ENCODE measurements around the gene KRTAP25-1.
A peak's percentile ranks its signal among the peaks of the same experiment; 100 is the strongest.

KRTAP25-1 gene

GRCh38 chr21:30271611-30272010 is 17.7 kb downstream of the KRTAP25-1 start:
- Histone ChIP-seq H3K9me3 (ENCODE audit: insufficient read depth, low read length) (no peaks in the 10 kb centered on the region), H3K4me3 (ENCODE audit: insufficient read length, low read depth) (no peak overlapping the region), H3K9ac (ENCODE audit: insufficient read length, low read depth) (no peak overlapping the region), H3K27me3 (ENCODE audit: insufficient read depth, insufficient read length) (no peaks in the 10 kb centered on the region), H3K4me1 (ENCODE audit: insufficient read depth, insufficient read length) (no peaks in the 10 kb centered on the region), H3K36me3 (ENCODE audit: insufficient read depth, insufficient read length, low read length) (no peaks in the 10 kb centered on the region)
- no peak for DNase-seq (ENCODE audit: low read depth, low spot score)
- TF ChIP-seq ZNF274 (IDR thresholded peaks at IDR 0.05; ENCODE audit: low read depth, low read length) (no peak), YY1 (IDR thresholded peaks at IDR 0.05; ENCODE audit: insufficient read depth, insufficient read length) (no peak), SUZ12 (IDR thresholded peaks at IDR 0.05; ENCODE audit: extremely low read depth, insufficient read depth, insufficient read length) (no peak)

DNA sequence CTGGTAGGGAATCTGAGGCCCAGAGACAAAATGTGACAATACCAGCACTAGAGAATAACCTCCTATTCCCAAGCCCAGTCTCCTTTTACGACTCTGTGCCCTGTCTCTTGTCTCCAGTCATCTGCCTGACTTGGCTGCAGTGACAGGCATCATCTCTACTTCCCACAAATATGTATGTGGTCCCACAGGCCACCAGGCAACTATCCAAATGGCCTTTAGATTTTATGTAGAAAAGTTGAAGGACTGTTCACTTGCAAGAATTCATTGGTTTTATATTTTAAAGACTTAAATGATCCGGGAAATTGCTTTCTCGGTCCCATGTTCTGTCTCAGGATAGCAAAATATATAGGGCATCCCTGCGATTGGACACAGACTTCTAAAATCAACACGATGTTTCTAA is 18.2 kb downstream of the KRTAP25-1 start:
- no peak for DNase-seq (ENCODE audit: low read depth, low spot score)
- H3K9me3 ChIP-seq (ENCODE audit: insufficient read depth, low read length) = peaks cover 2% of the 10 kb centered on the region
- H3K27me3 ChIP-seq (ENCODE audit: insufficient read depth, insufficient read length) = no peaks in the 10 kb centered on the region
- H3K36me3 ChIP-seq (ENCODE audit: insufficient read depth, insufficient read length, low read length) = no peaks in the 10 kb centered on the region
- no peak overlapping the region for H3K4me3 ChIP-seq (ENCODE audit: insufficient read length, low read depth)
- H3K9ac ChIP-seq (ENCODE audit: insufficient read length, low read depth) = no peak overlapping the region
- H3K4me1 ChIP-seq (ENCODE audit: insufficient read depth, insufficient read length) = no peaks in the 10 kb centered on the region
- TF ChIP-seq ZNF274 (IDR thresholded peaks at IDR 0.05; ENCODE audit: low read depth, low read length) (no peak), SUZ12 (IDR thresholded peaks at IDR 0.05; ENCODE audit: extremely low read depth, insufficient read depth, insufficient read length) (no peak), YY1 (IDR thresholded peaks at IDR 0.05; ENCODE audit: insufficient read depth, insufficient read length) (no peak)

- Histone ChIP-seq H3K36me3 (ENCODE audit: insufficient read depth, insufficient read length, low read length) (no peaks in the 10 kb centered on the region), H3K9me3 (ENCODE audit: insufficient read depth, low read length) (peaks cover 14% of the 10 kb centered on the region), H3K4me3 (ENCODE audit: insufficient read length, low read depth) (no peak overlapping the region), H3K27me3 (ENCODE audit: insufficient read depth, insufficient read length) (no peaks in the 10 kb centered on the region), H3K4me1 (ENCODE audit: insufficient read depth, insufficient read length) (no peaks in the 10 kb centered on the region), H3K9ac (ENCODE audit: insufficient read length, low read depth) (no peak overlapping the region)
- no peak for DNase-seq (ENCODE audit: low read depth, low spot score)
- no peak for TF ChIP-seq SUZ12 (IDR thresholded peaks at IDR 0.05; ENCODE audit: extremely low read depth, insufficient read depth, insufficient read length)
- no peak for TF ChIP-seq YY1 (IDR thresholded peaks at IDR 0.05; ENCODE audit: insufficient read depth, insufficient read length)
- TF ChIP-seq ZNF274 (IDR thresholded peaks at IDR 0.05; ENCODE audit: low read depth, low read length) = no peak
Observed at GRCh38 chr21:30269803-30270530, 19.3 kb downstream of the KRTAP25-1 start.

- Histone ChIP-seq H3K27me3 (ENCODE audit: insufficient read depth, insufficient read length) (no peaks in the 10 kb centered on the region), H3K4me1 (ENCODE audit: insufficient read depth, insufficient read length) (no peaks in the 10 kb centered on the region), H3K9ac (ENCODE audit: insufficient read length, low read depth) (no peak overlapping the region), H3K9me3 (ENCODE audit: insufficient read depth, low read length) (peaks cover 16% of the 10 kb centered on the region), H3K4me3 (ENCODE audit: insufficient read length, low read depth) (no peak overlapping the region), H3K36me3 (ENCODE audit: insufficient read depth, insufficient read length, low read length) (no peaks in the 10 kb centered on the region)
- TF ChIP-seq SUZ12 (IDR thresholded peaks at IDR 0.05; ENCODE audit: extremely low read depth, insufficient read depth, insufficient read length) (no peak), YY1 (IDR thresholded peaks at IDR 0.05; ENCODE audit: insufficient read depth, insufficient read length) (no peak), ZNF274 (IDR thresholded peaks at IDR 0.05; ENCODE audit: low read depth, low read length) (no peak)
- DNase-seq (ENCODE audit: low read depth, low spot score) = peak; percentile 75
Observed at GRCh38 chr21:30268608-30269197, 20.6 kb downstream of the KRTAP25-1 start.

- peak; percentile 65 for DNase-seq (ENCODE audit: low read depth, low spot score)
- Histone ChIP-seq H3K4me1 (ENCODE audit: insufficient read depth, insufficient read length) (no peaks in the 10 kb centered on the region), H3K27me3 (ENCODE audit: insufficient read depth, insufficient read length) (no peaks in the 10 kb centered on the region), H3K9ac (ENCODE audit: insufficient read length, low read depth) (no peak overlapping the region), H3K36me3 (ENCODE audit: insufficient read depth, insufficient read length, low read length) (no peaks in the 10 kb centered on the region), H3K9me3 (ENCODE audit: insufficient read depth, low read length) (no peaks in the 10 kb centered on the region), H3K4me3 (ENCODE audit: insufficient read length, low read depth) (no peak overlapping the region)
- TF ChIP-seq ZNF274 (IDR thresholded peaks at IDR 0.05; ENCODE audit: low read depth, low read length) (no peak), YY1 (IDR thresholded peaks at IDR 0.05; ENCODE audit: insufficient read depth, insufficient read length) (no peak), SUZ12 (IDR thresholded peaks at IDR 0.05; ENCODE audit: extremely low read depth, insufficient read depth, insufficient read length) (no peak)
Observed at GRCh38 chr21:30257773-30258172, 31.5 kb downstream of the KRTAP25-1 start.

DNA sequence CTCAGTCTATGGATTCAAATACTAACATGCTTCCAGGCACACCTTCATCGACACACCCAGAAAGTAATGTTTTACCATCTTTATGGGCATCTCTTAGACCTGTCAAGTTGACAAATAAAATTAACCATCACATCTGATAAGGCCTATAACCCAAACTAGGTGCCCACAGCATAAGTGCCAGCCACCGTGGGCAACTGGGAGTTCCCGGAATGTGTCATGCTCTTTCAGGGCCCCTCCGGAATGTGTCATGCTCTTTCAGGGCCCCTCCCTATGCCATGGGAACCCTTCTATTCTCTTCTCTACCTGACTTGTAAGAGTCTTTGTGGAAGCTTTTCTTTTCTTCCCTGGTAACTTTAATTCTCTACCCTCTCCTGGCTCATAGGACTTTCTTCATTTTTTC is 33.2 kb downstream of the KRTAP25-1 start:
- H3K36me3 ChIP-seq (ENCODE audit: insufficient read depth, insufficient read length, low read length) = no peaks in the 10 kb centered on the region
- H3K4me1 ChIP-seq (ENCODE audit: insufficient read depth, insufficient read length) = no peaks in the 10 kb centered on the region
- H3K27me3 ChIP-seq (ENCODE audit: insufficient read depth, insufficient read length) = no peaks in the 10 kb centered on the region
- DNase-seq (ENCODE audit: low read depth, low spot score) = no peak
- TF ChIP-seq ZNF274 (IDR thresholded peaks at IDR 0.05; ENCODE audit: low read depth, low read length) = no peak
- no peak for TF ChIP-seq SUZ12 (IDR thresholded peaks at IDR 0.05; ENCODE audit: extremely low read depth, insufficient read depth, insufficient read length)
- no peak for TF ChIP-seq YY1 (IDR thresholded peaks at IDR 0.05; ENCODE audit: insufficient read depth, insufficient read length)
- H3K9me3 ChIP-seq (ENCODE audit: insufficient read depth, low read length) = no peaks in the 10 kb centered on the region
- H3K4me3 ChIP-seq (ENCODE audit: insufficient read length, low read depth) = no peak overlapping the region
- H3K9ac ChIP-seq (ENCODE audit: insufficient read length, low read depth) = no peak overlapping the region

GRCh38 chr21:30255679-30256078 is 33.6 kb downstream of the KRTAP25-1 start:
- Histone ChIP-seq H3K9ac (ENCODE audit: insufficient read length, low read depth) (no peak overlapping the region), H3K36me3 (ENCODE audit: insufficient read depth, insufficient read length, low read length) (no peaks in the 10 kb centered on the region), H3K4me1 (ENCODE audit: insufficient read depth, insufficient read length) (no peaks in the 10 kb centered on the region), H3K27me3 (ENCODE audit: insufficient read depth, insufficient read length) (no peaks in the 10 kb centered on the region), H3K9me3 (ENCODE audit: insufficient read depth, low read length) (no peaks in the 10 kb centered on the region), H3K4me3 (ENCODE audit: insufficient read length, low read depth) (no peak overlapping the region)
- TF ChIP-seq SUZ12 (IDR thresholded peaks at IDR 0.05; ENCODE audit: extremely low read depth, insufficient read depth, insufficient read length) = no peak
- no peak for TF ChIP-seq ZNF274 (IDR thresholded peaks at IDR 0.05; ENCODE audit: low read depth, low read length)
- no peak for TF ChIP-seq YY1 (IDR thresholded peaks at IDR 0.05; ENCODE audit: insufficient read depth, insufficient read length)
- DNase-seq (ENCODE audit: low read depth, low spot score) = no peak
